HL-60/S4 treated with phorbol 12-myristate 13-acetate at 8.2 ng/mL for 4 days and 3 days (cell line): ENCODE data around the gene MIAT.

Experiments used
- in situ Hi-C: fragments of 300-500 bp; cut with MboI; formaldehyde crosslinking; loops from 2 replicates; pipeline ENCODE4 v1.15.0; 2022; ENCODE audit warnings: low sequenced_read_pairs

MIAT gene

GRCh38 chr22:26665813-26666231 is 8.4 kb downstream of the MIAT start:
- in situ Hi-C loops: no loop called here

- in situ Hi-C loops: no loop called here
These were observed 9.8 kb downstream of the MIAT start for GRCh38 chr22:26667140-26667539.

GRCh38 chr22:26669060-26669481 is 11.7 kb downstream of the MIAT start:
- in situ Hi-C loops: no loop called here

GRCh38 chr22:26670459-26670858 is 13.1 kb downstream of the MIAT start:
- in situ Hi-C loops: no loop called here

GRCh38 chr22:26671317-26672059 is 14.1 kb downstream of the MIAT start:
- in situ Hi-C loops: no loop called here

GRCh38 chr22:26672060-26672471 is 14.7 kb downstream of the MIAT start:
- in situ Hi-C loops: no loop called here

- in situ Hi-C loops: no loop called here
These were observed 15.4 kb downstream of the MIAT start for GRCh38 chr22:26672590-26673468.

GRCh38 chr22:26673486-26673885 is 16.1 kb downstream of the MIAT start:
- in situ Hi-C loops: no loop called here

- in situ Hi-C loops: no loop called here
These were observed 17.1 kb downstream of the MIAT start for GRCh38 chr22:26674211-26675190.

GRCh38 chr22:26675687-26676268 is 18.4 kb downstream of the MIAT start:
- in situ Hi-C loops: no loop called here

GRCh38 chr22:26677217-26677616 is 19.8 kb downstream of the MIAT start:
- in situ Hi-C loops: no loop called here

GRCh38 chr22:26679003-26679629 is 21.7 kb downstream of the MIAT start:
- in situ Hi-C loops: no loop called here

GRCh38 chr22:26680485-26680884 is 23.1 kb downstream of the MIAT start:
- in situ Hi-C loops: no loop called here

- in situ Hi-C loops: no loop called here
These were observed 24.0 kb downstream of the MIAT start for GRCh38 chr22:26681395-26681821.

- in situ Hi-C loops: no loop called here
These were observed 26.8 kb downstream of the MIAT start for GRCh38 chr22:26684168-26684567.

GRCh38 chr22:26685601-26686000 is 28.2 kb downstream of the MIAT start:
- in situ Hi-C loops: no loop called here

GRCh38 chr22:26687439-26687838 is 30.1 kb downstream of the MIAT start:
- in situ Hi-C loops: no loop called here

- in situ Hi-C loops: no loop called here
These were observed 32.3 kb downstream of the MIAT start for GRCh38 chr22:26689513-26690301.
